NCI-H2227 treated with DMSO at 0.1 percent for 48 hours (cell line): Measurements from ENCODE around the gene RETREG2.
A peak's percentile ranks its signal among the peaks of the same experiment; 100 is the strongest.
"Not testable (repeated sequence)": the region's sequence is repeated elsewhere in the genome, so short reads cannot be mapped to it uniquely, and the experiment has no call there.

Source experiments
- DNase-seq: peaks from one replicate; lab custom pipeline; 2025; lab: John Stamatoyannopoulos, UW

The RETREG2 gene

DNA sequence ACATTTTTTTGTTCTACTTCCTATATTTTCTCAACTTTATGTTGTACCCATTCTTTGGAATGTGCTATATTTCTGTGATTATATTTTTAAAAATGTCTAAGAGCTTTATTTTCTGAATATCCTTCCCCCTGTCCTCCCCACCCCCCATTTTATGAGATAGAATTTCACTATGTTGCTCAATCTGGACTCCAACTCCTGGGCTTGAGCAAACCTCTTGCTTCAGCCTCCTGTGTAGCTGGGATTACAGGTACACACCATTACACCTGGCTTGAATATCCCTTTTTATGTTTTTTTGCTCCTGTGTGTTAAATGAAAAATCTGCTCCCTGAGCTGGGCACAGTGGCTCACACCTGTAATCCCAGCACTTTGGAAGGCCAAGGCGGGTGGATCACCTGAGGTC is 19.3 kb downstream of the RETREG2 start:
- DNase-seq, result no peak

DNA sequence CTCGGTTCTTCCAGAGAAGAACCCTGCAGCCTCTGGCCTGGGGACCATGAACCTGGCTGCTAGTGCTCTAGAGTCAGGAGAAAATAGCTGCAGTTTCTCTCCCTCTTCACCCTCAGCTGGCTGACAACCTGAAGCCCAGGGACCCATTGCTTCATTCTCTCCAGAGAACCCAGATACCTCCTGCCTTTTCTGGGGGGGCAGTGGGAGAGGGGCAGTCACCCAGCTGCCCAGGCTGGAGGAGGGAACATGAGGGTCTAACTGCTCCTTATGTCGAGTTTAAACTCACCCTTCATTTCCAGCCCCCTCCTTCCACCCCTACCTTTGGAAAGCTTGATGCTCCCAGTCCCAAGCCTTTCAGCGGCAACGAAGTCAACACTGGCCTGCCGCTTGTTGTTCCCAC is 20.9 kb downstream of the RETREG2 start:
- DNase-seq, result no peak

DNA sequence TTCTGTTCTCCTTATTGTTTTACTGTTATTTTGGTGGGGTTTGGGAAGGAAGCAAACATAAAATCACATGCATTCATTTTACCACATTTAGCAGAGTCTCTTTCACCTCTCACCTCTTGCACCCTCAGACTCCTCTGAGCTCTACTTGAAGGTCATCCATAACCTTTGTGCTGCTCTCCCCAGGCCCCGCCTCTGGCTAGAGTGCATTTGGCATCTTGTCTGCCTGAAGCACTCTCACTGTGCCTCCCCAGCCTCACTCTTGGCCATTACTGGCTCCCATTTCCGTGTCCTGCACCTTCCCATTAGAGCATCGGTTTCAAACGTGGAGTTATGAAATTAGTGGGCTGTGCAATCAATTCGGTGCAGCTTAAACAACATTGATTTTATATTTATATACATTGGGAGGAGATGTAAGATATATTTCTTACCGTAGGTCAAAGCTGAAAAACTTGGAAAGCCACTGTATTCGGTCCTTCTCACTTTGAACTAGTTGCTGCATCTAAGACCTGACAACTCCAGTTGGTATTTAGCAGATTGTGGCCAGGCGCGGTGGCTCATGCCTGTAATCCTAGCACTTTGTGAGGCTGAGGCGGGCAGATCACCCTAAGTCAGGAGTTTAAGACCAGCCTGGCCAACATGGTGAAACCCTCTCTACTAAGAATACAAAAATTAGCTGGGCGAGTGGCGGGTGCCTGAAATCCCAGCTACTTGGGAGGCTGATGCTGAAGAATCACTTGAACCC is 21.6 kb downstream of the RETREG2 start:
- DNase-seq, result no peak

DNA sequence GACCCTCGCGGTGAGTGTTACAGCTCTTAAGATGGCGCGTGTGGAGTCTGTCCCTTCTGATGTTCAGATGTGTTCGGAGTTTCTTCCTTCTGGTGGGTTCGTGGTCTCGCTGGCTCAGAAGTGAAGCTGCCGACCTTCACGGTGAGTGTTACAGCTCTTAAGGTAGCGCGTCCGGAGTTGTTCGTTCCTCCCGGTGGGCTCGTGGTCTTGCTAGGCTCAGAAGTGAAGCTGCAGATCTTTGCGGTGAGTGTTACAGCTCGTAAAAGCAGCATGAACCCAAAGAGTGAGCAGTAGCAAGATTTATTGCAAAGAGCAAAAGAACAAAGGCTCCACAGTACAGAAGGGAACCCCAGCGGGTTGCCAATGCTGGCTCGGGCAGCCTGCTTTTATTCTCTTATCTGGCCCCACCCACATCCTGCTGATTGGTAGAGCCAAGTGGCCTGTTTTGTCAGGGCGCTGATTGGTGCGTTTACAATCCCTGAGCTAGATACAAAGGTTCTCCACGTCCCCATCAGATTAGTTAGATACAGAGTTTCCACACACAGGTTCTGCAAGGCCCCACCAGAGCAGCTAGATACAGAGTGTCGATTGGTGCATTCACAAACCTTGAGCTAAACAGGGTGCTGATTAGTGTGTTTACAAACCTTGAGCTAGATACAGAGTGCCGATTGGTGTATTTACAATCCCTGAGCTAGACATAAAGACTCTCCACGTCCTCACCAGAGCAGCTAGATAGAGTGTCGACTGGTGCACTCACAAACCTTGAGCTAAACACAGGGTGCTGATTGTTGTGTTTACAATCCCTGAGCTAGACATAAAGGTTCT is 22.6 kb downstream of the RETREG2 start:
- not testable (repeated sequence) for DNase-seq

DNA sequence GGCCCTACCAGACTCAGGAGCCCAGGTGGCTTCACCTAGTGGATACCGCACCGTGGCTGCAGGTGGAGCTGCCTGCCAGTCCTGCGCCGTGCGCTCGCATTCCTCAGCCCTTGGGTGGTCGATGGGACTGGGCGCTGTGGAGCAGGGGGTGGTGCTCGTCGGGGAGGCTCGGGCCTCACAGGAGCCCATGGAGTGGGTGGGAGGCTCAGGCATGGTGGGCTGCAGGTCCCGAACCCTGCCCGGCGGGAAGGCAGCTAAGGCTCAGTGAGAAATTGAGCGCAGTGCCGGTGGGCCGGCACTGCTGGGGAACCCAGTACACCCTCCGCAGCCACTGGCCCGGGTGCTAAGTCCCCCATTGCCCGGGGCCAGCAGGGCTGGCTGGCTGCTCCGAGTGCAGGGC is 23.3 kb downstream of the RETREG2 start:
- DNase-seq, result not testable (repeated sequence)

DNA sequence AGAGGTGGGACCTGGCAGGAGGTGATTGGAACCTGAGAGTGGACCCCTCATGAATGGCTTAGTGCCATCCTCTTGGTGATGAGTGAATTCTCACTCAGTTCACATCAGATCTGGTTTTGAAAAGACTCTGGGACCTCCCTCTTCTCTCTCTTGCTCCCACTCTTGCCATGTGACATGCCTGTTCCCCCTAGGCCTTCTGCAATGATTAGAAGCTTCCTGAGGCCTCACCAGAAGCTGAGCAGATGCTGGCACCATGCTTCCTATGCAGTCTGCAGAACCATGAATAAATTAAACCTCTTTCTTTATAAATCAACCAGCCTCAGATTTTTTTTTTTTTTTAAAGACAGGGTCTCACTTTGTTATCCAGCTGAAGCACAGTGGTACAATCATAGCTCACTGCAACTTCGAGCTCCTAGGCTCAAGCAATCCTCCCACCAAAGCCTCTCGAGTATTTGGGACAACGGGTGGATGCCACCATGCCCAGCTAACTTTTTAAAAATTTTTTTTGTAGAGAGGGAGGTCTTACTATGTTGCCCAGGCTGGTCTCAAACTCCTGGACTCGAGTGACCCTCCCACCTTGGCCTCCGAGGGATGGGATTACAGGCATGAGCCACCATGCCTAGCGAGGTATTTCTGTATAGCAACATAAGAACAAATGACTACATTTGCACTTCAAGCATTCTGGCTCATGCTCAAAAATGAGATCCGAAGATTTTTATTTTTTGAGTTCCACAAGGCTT is 26.5 kb downstream of the RETREG2 start:
- no peak for DNase-seq

DNA sequence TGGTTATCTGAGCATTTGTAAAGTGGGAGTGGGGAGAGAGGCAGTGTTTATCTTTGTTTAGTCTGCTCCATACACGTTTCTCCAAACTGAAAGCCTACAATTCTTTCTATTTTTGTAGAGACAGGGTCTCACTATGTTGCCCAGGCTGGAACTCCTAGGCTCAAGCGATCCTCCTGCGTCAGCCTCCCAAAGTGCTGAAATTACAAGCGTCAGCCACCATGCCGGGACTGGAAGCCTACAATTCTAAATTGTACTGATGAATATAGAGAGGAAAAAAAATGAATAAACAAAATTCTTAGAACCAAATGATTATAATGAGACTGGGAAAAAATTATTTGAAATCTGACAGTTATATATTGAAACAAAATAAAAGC is 27.1 kb downstream of the RETREG2 start:
- no peak for DNase-seq

DNA sequence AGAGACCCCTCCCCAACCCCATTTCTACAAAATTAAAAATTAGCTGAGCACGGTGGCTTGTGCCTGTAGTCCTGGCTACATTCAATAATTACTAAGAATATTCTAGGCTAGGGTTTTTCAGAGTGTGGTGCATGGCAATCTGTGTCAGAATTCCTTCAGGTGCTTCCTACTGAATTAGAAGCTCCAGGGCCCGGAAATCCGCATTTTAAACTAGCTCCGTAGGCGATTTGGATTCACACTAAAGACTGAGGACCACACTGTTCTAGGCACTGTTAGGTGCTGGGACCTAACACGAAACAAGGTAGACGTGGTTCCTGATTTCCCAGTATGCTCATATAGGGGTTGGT is 27.9 kb downstream of the RETREG2 start:
- no peak for DNase-seq

DNA sequence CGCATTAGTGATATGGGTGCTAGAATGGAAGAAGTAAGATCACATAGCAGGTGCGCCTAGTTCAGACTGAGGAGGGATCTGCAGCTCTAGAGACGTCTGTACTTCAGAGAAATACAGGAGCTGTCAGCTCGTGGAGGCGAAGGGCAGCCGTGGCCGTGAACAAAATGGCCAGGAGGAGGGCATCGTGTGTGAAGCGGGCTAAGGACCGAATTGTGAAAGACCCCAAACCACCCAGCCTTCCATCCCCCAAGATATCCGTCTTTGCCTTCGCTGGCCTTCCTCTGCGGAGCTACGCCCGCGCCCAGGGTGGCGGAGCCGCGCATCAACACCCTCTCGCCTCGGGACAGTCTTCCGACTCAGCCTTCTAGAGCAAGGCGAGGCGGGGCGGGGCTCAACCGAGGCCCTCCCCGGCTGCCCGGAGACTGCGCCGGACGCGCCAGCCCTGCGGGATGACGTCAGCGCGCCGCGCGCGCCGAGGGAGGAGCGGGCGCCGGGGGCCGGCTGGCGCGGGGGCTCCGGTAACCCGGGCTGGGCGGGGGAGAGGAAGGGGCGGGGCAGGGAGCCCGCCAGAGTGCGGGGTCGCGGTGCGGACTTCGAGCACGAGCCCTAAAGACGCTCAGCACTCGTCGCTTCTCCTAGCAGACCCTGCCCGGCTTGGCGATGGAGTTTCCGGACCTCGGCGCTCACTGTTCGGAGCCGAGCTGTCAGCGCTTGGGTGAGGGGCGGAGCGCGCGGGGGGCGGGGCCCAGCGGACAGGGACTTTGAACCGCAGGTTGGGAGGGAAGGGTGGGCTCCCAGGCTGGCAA is 28.5 kb downstream of the RETREG2 start, which contains the start of gene ZFAND2B:
ZFAND2B (plus strand) TSS at position 455 of the 806 bp plus-strand sequence; CDS start at position 661, 206 bp downstream.
- DNase-seq, result peak; percentile 96

DNA sequence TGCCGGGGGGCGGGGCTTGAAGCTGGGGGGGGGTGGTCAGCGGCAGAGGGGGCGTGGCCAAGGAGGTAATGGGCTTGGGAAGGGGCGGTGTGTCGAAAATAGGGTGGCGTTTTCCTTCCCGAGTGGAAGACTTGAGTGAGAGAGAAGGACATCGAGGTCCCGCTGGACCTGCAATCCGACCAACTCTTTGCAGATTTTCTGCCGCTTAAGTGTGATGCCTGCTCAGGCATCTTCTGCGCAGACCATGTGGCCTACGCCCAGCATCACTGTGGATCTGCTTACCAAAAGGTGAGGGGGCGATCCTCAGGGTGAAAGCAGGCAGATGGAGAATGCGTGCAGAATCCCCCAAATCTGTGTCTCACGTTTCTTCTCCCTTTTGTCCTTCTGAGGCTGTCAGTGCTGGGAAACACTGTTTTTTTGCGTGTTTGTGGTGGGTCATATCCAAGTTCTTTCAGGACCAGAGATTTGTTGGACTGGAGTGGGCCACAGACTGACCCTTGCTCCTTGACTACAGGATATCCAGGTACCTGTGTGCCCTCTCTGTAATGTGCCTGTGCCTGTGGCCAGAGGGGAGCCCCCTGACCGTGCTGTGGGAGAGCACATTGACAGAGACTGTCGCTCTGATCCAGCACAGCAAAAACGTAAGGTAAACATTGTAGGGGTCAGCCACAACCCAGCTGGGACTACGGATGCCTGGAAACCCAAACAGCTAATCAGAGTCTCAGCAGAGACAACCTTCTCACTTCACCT is 29.2 kb downstream of the RETREG2 start:
- DNase-seq, result no peak

DNA sequence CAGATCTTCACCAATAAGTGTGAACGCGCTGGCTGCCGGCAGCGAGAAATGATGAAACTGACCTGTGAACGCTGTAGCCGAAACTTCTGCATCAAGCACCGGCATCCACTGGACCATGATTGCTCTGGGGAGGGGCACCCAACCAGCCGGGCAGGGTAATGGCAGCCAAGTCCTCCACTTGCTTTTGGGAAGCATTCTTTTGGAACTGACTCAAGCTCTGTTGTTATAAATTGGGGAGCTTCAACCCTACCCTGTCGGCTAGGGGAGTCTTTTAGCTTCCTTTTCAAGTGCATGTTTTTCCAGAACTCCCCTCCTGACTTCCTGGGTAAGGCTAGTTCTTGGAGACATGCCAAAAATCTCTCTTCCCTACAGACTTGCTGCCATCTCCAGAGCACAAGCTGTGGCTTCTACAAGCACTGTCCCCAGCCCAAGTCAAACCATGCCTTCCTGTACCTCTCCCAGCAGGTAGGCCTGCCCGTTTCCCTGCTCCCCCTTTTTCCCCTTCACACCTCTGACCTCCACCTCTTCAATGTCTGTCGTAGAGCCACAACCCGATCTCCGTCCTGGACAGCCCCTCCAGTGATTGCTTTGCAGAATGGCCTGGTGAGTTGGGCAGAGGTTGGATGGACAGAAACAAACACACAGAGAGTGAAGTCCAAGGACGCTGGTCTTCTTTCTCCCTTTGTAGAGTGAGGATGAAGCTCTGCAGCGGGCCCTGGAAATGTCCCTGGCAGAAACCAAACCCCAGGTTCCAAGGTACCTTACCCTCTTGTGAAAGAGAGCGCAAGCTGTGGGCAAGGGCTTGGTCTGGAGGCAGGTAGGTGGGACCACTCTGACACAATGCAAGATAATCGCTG is 30.0 kb downstream of the RETREG2 start:
- peak; percentile 45 for DNase-seq

DNA sequence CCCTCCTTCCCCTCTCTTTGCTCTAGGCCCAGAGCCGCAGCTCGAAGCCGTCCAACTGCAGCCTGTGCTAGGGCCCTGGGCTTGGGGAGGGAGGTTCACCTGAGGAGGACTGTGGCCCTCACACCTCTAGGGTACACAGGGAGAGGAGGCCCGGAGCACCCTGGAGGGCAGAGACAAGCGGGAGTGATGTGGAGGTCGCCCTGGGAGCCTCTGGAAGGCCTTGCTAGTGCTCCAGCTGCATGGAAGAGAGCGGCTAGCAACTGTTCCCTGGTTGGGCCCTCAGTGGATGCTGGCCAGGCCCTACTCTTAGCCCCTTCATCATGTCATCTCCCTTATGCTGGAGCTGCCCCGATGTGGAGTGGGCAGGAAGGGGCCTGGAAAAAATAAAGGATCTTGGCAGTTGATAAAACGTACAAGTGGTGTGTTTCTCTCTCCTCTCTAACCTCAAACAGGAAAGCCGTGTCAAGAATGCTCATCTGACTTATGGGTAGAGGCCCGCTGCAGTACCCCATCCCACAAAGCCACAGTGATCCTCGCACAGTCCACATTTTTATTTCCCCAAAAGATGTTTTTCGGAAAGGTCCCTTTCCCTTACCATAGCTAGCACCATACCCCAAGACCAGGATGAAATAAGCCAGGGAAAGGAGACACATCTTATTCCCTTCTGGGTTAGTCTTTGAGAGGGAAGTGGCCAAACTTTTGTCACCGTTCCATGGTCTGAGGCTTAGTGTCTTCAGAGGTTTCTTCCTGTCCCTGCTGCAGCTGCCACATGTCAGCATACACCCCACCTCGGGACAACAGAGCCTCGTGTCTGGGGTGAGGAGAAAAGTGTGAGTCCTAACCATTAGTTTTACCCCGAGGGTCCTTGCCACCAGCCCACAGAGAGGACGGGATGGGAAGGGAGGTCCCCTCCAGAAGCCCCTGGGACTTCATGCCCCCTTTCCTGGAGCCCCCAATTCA is 31.4 kb downstream of the RETREG2 start:
- DNase-seq, result no peak

DNA sequence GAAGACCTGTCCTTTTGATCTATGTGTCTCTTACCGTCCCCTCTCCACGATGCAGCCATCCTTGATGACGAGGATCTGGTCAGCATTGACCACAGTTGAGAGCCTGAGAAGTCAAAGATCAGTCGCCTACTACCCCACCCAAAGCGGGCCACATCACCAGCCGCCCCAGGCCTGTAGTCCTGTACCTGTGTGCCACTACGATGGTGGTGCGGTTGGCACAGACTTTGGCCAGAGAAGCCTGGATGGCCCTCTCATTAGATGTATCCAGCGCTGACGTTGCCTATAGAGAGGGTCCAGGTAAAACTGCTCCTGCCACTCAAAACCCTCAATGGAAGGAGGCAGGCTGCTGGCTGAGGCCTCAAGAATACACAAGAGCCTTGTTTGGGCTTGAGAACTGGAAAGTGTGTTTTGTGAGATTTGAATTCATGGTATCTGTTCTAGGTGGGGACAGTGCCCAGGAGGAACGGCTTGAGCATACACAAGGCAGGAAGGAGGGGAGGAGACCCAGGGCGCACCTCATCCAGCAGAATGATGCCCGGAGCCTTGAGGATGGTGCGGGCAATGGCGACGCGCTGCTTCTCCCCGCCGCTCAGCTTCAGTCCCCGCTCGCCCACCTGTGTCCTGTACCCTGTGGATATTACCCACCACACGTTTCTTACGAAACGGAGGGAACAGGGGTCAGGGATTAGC is 32.3 kb downstream of the RETREG2 start:
- DNase-seq, result no peak

DNA sequence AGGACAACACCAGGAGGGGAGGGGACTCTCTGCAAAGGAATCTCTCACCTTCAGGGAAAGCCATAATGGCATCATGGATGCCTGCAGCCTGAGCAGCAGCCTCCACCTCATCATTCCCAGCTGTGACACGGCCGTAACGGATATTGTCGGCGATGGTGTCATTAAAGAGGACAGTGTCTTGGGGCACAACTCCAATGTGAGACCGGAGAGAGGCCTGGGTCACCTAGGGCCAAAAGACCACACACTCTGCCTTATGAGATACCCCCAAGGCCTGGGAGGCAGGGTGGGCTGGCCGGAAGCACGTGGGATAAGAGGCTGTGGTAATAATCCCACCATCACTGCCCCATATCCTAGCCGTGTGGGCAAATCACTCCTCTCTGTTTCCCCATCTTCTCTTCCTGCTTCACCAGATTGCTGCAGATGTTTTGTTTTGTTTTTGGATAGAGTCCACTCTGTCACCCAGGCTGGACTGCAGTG is 32.8 kb downstream of the RETREG2 start:
- DNase-seq, result no peak

DNA sequence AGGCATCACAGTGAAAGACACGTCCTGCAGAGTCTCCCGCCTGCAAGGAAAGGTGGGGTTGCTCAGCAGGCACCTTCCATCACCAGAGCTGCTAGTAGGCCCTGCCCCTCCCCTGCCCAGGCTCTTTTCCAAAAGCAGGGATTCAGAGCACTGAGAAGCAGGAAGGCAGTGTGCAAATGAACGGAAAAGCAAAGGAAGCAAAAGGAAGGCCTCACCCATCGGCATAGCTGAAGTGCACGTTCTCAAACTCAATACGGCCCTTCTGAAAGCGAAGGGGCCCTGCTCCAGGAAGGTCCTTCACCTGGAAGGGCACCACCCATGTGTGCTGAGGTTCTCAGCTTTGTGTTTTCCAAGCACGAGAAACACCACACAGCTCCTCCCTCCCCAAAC is 34.9 kb downstream of the RETREG2 start:
- DNase-seq, result no peak

DNA sequence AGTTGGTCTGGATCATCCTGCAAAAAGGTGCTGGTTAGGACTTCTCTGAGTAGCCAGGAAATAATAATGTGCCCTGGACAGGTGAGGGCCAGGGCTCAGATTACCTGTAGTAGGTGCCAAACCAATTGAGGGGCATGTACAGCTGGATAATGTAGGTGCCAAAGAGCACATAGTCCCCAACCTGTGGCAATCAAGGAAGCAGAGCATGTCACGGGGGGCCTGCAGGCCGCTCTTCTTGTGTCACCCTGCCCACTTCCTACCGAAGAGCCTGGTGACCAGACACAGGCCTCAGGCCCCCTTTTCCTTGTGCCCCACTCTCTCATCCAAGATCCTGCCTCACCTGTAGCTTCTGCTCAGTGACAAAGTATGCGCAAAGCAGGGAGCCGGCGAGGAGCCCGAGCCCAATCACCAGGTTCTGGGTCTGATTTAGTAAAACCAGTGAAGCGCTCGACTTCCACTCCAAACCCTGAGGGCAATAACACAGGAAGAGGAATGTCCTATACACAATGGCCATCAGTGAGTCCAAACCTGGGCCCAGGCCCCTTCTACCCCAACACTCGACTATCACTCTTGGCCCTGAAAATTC is 35.5 kb downstream of the RETREG2 start:
- no peak for DNase-seq

DNA sequence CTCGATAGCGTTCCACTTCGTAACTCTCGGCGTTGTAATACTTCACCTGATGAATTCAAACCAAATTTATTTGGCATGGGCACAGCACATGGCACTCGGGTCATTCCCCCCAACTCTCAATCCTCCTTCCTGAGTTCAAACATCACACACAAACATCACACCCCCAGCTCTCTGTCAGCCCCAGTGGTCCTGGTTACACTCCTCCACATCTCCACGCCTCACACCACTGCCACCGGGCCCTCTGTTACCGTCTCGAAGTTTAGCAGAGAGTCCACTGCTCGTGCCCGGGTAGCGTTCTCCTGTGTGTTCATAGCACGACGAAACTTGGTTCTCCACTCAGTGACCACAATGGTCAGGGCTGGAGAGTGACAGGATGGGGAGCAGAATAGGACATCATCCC is 36.1 kb downstream of the RETREG2 start:
- no peak for DNase-seq

DNA sequence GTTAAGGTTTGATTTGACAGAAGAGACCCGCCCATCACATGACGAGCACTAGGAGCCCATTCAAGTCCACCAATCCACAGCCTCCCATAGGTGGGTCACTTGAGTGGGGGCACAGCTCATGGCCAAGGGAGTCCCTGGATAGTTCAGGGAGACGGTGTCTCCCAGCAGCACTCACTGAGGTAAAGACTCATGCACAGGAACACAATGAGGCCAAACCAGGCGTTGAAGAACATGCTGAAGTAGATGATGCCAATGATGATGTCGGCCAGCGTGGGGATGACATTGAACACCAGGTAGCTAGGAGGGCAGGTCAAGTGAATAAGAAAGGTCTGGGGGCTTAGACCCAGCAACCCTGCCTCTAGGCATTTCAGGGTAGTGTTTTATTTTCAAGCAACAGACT is 36.7 kb downstream of the RETREG2 start:
- DNase-seq, result no peak
